ENCODE measurements around the gene WDR93. TPM values are rescaled to one million over a fixed set of nuclear protein-coding genes. Genes with fewer than 3 reads are reported as not detected.

The WDR93 gene
- total RNA-seq, 1 experiment from 2014 or later = not detected

- no peak overlapping the region for H3K27ac Mint-ChIP-seq
- POLR2A ChIA-PET = no interaction called here
These were observed 37.0 kb upstream of the WDR93 start for GRCh38 chr15:89653578-89653977.

More at GRCh38 chr15:89653578-89653977, 37.0 kb upstream of the WDR93 start:
- ATAC-seq (no peak), DNase-seq (ENCODE audit: low spot score) (no peak)
- CTCF ChIA-PET = interaction anchor here (1.1 kb wide), 1 partner anchor 86 kb away, joined by 3 read pairs; no protein-coding TSS in a partner anchor
- H3K9me3 Mint-ChIP-seq = no peaks in the 10 kb centered on the region
- no peak overlapping the region; the same call in 1 of the 2 replicates for H3K4me3 Mint-ChIP-seq
- peaks cover 7% of the 10 kb centered on the region; the same call in 1 of the 2 replicates for H3K36me3 Mint-ChIP-seq
- TF ChIP-seq GRHL2 (CRISPR knock-in tag; IDR thresholded peaks at IDR 0.05; ENCODE audit: insufficient replicate concordance, severe bottlenecking) (no peak), ETV6 (CRISPR knock-in tag; IDR thresholded peaks at IDR 0.05) (no peak), CDX4 (CRISPR knock-in tag; IDR thresholded peaks at IDR 0.05; ENCODE audit: borderline replicate concordance) (no peak), PRRX2 (CRISPR knock-in tag; IDR thresholded peaks at IDR 0.05) (no peak), IRF1 (CRISPR knock-in tag; IDR thresholded peaks at IDR 0.05) (no peak), AFF4 (CRISPR knock-in tag; IDR thresholded peaks at IDR 0.05; ENCODE audit: borderline replicate concordance) (no peak), ZNF232 (CRISPR knock-in tag; IDR thresholded peaks at IDR 0.05) (no peak), GTF2I (CRISPR knock-in tag; conservative IDR thresholded peaks at IDR 0.05) (no peak), NFE2L1 (CRISPR knock-in tag; IDR thresholded peaks at IDR 0.05) (no peak), ZNF219 (CRISPR knock-in tag; IDR thresholded peaks at IDR 0.05; ENCODE audit: borderline replicate concordance) (no peak), E2F4 (CRISPR knock-in tag; IDR thresholded peaks at IDR 0.05; ENCODE audit: borderline replicate concordance, low read depth) (no peak), ZNF138 (CRISPR knock-in tag; conservative IDR thresholded peaks at IDR 0.05) (no peak), ZNF281 (CRISPR knock-in tag; IDR thresholded peaks at IDR 0.05) (no peak), FOXK1 (CRISPR knock-in tag; IDR thresholded peaks at IDR 0.05) (no peak), ZNF416 (CRISPR knock-in tag; IDR thresholded peaks at IDR 0.05) (no peak), KAT7 (CRISPR knock-in tag; IDR thresholded peaks at IDR 0.05; ENCODE audit: borderline replicate concordance) (no peak), ZNF263 (CRISPR knock-in tag; IDR thresholded peaks at IDR 0.05; ENCODE audit: low read depth) (no peak), MLX (CRISPR knock-in tag; IDR thresholded peaks at IDR 0.05) (no peak)
- H3K27me3 Mint-ChIP-seq (ENCODE audit: low read depth) = peaks cover 14% of the 10 kb centered on the region
- H3K4me1 Mint-ChIP-seq = peaks cover 10% of the 10 kb centered on the region

Measured in WTC11 (cell line).